ENCODE data around the gene FOXJ3. TPM values are rescaled to one million over a fixed set of nuclear protein-coding genes. Genes with fewer than 3 reads are reported as not detected.

The FOXJ3 gene
- total RNA-seq, 2 donors from 2014 or later: 67.3 to 79.4 TPM

DNA sequence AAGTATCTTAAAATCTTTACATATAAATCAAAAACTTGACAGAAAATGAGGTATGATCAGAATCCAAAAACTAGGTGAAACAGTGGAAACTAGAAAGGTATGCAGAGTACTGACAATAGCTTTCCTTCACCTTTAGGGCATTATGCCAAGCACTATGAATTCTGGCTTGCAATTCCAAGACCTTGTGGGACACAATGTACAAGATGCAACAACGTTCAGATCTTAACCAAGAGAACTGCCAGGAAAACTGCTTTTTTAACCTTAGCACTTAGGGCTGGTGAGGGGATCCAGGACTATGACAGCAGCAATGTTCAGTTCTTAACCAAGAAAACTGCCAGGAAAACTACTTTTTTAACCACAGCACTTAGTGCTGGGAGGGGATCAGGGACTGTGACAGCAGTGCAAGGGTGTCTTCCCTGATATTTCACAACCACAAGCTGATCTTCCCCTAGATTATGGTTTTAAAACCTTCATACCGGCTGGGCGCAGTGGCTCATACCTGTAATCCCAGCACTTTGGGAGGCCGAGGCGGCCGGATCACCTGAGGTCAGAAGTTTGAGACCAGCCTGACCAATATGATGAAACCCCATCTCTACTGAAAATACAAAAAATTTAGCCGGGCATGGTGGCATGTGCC lies 22.3 kb downstream of the FOXJ3 start:
- Histone ChIP-seq H3K4me3 (ENCODE audit: low read length) (no peak overlapping the region), H3K9me3 (ENCODE audit: control insufficient read depth, low read length) (no peaks in the 10 kb centered on the region), H3K36me3 (ENCODE audit: control insufficient read depth, insufficient read depth, low read length) (peaks cover 27% of the 10 kb centered on the region), H3K4me1 (ENCODE audit: control insufficient read depth, insufficient read depth, low read length) (no peaks in the 10 kb centered on the region), H3K27ac (ENCODE audit: low read depth, low read length) (no peak overlapping the region), H3K9ac (ENCODE audit: extremely low read depth, low read length, poor library complexity, severe bottlenecking) (no peak overlapping the region), H3K27me3 (ENCODE audit: control insufficient read depth, insufficient read depth, low read length, poor library complexity, severe bottlenecking) (no peaks in the 10 kb centered on the region)
- TF ChIP-seq, protein P1, sequence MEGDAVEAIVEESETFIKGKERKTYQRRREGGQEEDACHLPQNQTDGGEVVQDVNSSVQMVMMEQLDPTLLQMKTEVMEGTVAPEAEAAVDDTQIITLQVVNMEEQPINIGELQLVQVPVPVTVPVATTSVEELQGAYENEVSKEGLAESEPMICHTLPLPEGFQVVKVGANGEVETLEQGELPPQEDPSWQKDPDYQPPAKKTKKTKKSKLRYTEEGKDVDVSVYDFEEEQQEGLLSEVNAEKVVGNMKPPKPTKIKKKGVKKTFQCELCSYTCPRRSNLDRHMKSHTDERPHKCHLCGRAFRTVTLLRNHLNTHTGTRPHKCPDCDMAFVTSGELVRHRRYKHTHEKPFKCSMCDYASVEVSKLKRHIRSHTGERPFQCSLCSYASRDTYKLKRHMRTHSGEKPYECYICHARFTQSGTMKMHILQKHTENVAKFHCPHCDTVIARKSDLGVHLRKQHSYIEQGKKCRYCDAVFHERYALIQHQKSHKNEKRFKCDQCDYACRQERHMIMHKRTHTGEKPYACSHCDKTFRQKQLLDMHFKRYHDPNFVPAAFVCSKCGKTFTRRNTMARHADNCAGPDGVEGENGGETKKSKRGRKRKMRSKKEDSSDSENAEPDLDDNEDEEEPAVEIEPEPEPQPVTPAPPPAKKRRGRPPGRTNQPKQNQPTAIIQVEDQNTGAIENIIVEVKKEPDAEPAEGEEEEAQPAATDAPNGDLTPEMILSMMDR (conservative IDR thresholded peaks at IDR 0.05): no peak
- DNase-seq: no peak
- Mint-ChIP-seq H3K4me3 (no peak overlapping the region), H3K27ac (no peak overlapping the region), H3K27me3 (ENCODE audit: insufficient read depth) (no peaks in the 10 kb centered on the region), H3K36me3 (ENCODE audit: low read depth) (peaks cover 25% of the 10 kb centered on the region), H3K4me1 (peaks cover 16% of the 10 kb centered on the region), H3K9me3 (no peaks in the 10 kb centered on the region)
- WGBS, 2 experiments (ENCODE audit: insufficient coverage in 1 of 2, insufficient read length in 1 of 2): 67 to 68% methylated on average over 4 to 7 of the region's 7 CpGs

DNA sequence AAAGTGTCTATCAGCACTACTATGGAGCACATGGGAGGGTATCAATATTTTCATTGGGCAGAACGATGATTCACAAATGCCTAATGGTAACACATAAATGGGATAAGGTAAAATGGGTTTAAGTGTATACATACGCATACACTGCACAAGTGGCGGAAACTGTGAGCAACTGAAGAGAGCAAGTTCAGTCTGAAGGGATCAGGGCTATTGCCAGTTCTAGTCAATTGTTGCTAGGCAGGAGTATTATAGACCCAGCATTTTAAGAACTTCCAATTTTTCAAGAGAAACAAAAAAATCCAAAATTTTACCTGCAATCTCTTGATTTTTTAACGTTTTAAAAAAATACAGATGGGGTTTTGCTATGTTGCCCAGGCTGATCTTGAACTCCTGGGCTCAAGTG lies 23.1 kb downstream of the FOXJ3 start:
- no peak overlapping the region for H3K4me3 Mint-ChIP-seq
- Histone ChIP-seq H3K4me3 (ENCODE audit: low read length) (no peak overlapping the region), H3K27me3 (ENCODE audit: control insufficient read depth, insufficient read depth, low read length, poor library complexity, severe bottlenecking) (no peaks in the 10 kb centered on the region), H3K4me1 (ENCODE audit: control insufficient read depth, insufficient read depth, low read length) (no peaks in the 10 kb centered on the region), H3K27ac (ENCODE audit: low read depth, low read length) (no peak overlapping the region), H3K9ac (ENCODE audit: extremely low read depth, low read length, poor library complexity, severe bottlenecking) (no peak overlapping the region), H3K36me3 (ENCODE audit: control insufficient read depth, insufficient read depth, low read length) (peaks cover 27% of the 10 kb centered on the region), H3K9me3 (ENCODE audit: control insufficient read depth, low read length) (no peaks in the 10 kb centered on the region)
- peaks cover 16% of the 10 kb centered on the region for H3K4me1 Mint-ChIP-seq
- no peak overlapping the region for H3K27ac Mint-ChIP-seq
- no peaks in the 10 kb centered on the region for H3K9me3 Mint-ChIP-seq
- WGBS, 2 experiments (ENCODE audit: insufficient coverage in 1 of 2, insufficient read length in 1 of 2): 90 to 98% methylated on average over 1 to 4 of the region's 4 CpGs
- H3K27me3 Mint-ChIP-seq (ENCODE audit: insufficient read depth): no peaks in the 10 kb centered on the region
- DNase-seq: no peak
- TF ChIP-seq, protein P1 (conservative IDR thresholded peaks at IDR 0.05): no peak
- H3K36me3 Mint-ChIP-seq (ENCODE audit: low read depth): peaks cover 27% of the 10 kb centered on the region

DNA sequence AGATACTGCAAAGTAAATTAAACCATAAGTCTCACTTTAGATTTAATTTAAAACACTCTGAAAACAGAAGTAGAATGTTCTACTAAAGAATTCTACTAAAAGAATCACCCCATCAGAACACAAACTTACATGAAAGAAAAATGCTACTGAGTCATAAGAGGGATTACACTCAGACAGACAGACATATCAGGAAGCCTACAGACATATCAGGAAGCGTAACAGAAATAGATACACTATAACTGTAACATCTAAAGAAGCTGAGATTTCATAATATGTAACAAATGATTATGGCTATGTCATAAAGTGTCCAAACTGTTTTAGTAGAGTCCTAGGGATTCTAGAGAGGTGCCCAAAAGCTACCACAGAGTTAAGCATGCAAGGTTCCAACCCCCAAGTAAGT lies 23.9 kb downstream of the FOXJ3 start:
- Histone ChIP-seq H3K4me3 (ENCODE audit: low read length) (no peak overlapping the region), H3K27me3 (ENCODE audit: control insufficient read depth, insufficient read depth, low read length, poor library complexity, severe bottlenecking) (no peaks in the 10 kb centered on the region), H3K4me1 (ENCODE audit: control insufficient read depth, insufficient read depth, low read length) (no peaks in the 10 kb centered on the region), H3K9ac (ENCODE audit: extremely low read depth, low read length, poor library complexity, severe bottlenecking) (no peak overlapping the region), H3K27ac (ENCODE audit: low read depth, low read length) (no peak overlapping the region), H3K9me3 (ENCODE audit: control insufficient read depth, low read length) (no peaks in the 10 kb centered on the region), H3K36me3 (ENCODE audit: control insufficient read depth, insufficient read depth, low read length) (peaks cover 27% of the 10 kb centered on the region)
- peaks cover 31% of the 10 kb centered on the region for H3K36me3 Mint-ChIP-seq (ENCODE audit: low read depth)
- 0% methylated on average over 1 of the region's 1 CpG; no CpG with 5 or more reads in 1 of the 2 experiments for WGBS, 2 experiments (ENCODE audit: insufficient coverage in 1 of 2, insufficient read length in 1 of 2)
- H3K9me3 Mint-ChIP-seq: no peaks in the 10 kb centered on the region
- no peaks in the 10 kb centered on the region for H3K27me3 Mint-ChIP-seq (ENCODE audit: insufficient read depth)
- no peak overlapping the region for H3K4me3 Mint-ChIP-seq
- no peak overlapping the region for H3K27ac Mint-ChIP-seq
- TF ChIP-seq, protein P1 (conservative IDR thresholded peaks at IDR 0.05): no peak
- H3K4me1 Mint-ChIP-seq: peaks cover 16% of the 10 kb centered on the region
- DNase-seq: no peak

All from endodermal cell (in vitro differentiated cells).